Measurements from ENCODE around the gene BDKRB1.
A peak's percentile ranks its signal among the peaks of the same experiment; 100 is the strongest.

BDKRB1 gene

GRCh38 chr14:96284008-96284407 lies 28.0 kb downstream of the BDKRB1 start:
- no peak for DNase-seq

- no peak for DNase-seq
These were observed 28.4 kb downstream of the BDKRB1 start for GRCh38 chr14:96284430-96284829.

- no peak for DNase-seq
These were observed 29.7 kb downstream of the BDKRB1 start for GRCh38 chr14:96285667-96286066.

GRCh38 chr14:96286251-96286650 lies 30.2 kb downstream of the BDKRB1 start:
- DNase-seq, result no peak

- DNase-seq, result no peak
These were observed 31.8 kb downstream of the BDKRB1 start for GRCh38 chr14:96287856-96288255.

- DNase-seq, result no peak
These were observed 38.2 kb downstream of the BDKRB1 start for GRCh38 chr14:96294246-96294645.

- DNase-seq, result peak; percentile 72
These were observed 41.0 kb downstream of the BDKRB1 start for GRCh38 chr14:96297000-96297399.

GRCh38 chr14:96297997-96298515 lies 42.0 kb downstream of the BDKRB1 start:
- no peak for DNase-seq

GRCh38 chr14:96299441-96299840 lies 43.4 kb downstream of the BDKRB1 start:
- DNase-seq, result no peak

GRCh38 chr14:96303981-96304380 lies 48.0 kb downstream of the BDKRB1 start:
- no peak for DNase-seq

- DNase-seq, result peak; percentile 15
These were observed 48.9 kb downstream of the BDKRB1 start for GRCh38 chr14:96304956-96305355.

GRCh38 chr14:96307434-96307833 lies 51.4 kb downstream of the BDKRB1 start:
- no peak for DNase-seq

- no peak for DNase-seq
These were observed 53.3 kb downstream of the BDKRB1 start for GRCh38 chr14:96309133-96309895.

GRCh38 chr14:96309896-96310330 lies 53.9 kb downstream of the BDKRB1 start:
- peak; percentile 30 for DNase-seq

- no peak for DNase-seq
These were observed 54.9 kb downstream of the BDKRB1 start for GRCh38 chr14:96310906-96311305.

Data from hematopoietic multipotent progenitor cell treated with erythropoietin and hydrocortisone succinate and interleukin-3 and kit ligand, for 4 days (in vitro differentiated cells).